ENCODE measurements around the gene IFFO2.

IFFO2 gene

GRCh38 chr1:18972531-18972930, 16.1 kb upstream of the IFFO2 start:
- no peak overlapping the region for H3K9ac ChIP-seq (ENCODE audit: low read length)
- no peaks in the 10 kb centered on the region for H3K9me2 ChIP-seq (replicated peaks; ENCODE audit: insufficient read depth, low read length)
- no peak overlapping the region for H3K4me3 ChIP-seq (ENCODE audit: low read length)
- no peaks in the 10 kb centered on the region for H3K4me1 ChIP-seq (ENCODE audit: low read length)
- no peaks in the 10 kb centered on the region for H3F3A ChIP-seq (ENCODE audit: insufficient read depth, low read length)
- no peaks in the 10 kb centered on the region for H3K79me2 ChIP-seq (ENCODE audit: low read length)
- H4K20me1 ChIP-seq (ENCODE audit: insufficient read depth, low read length) = no peaks in the 10 kb centered on the region
- H3K27ac ChIP-seq (ENCODE audit: low read length) = no peak overlapping the region
- no peaks in the 10 kb centered on the region for H3K36me3 ChIP-seq (replicated peaks; ENCODE audit: insufficient read depth, low read length)
- H3K4me2 ChIP-seq (ENCODE audit: low read depth, low read length) = no peak overlapping the region
- no peak overlapping the region for H2AFZ ChIP-seq (ENCODE audit: low read length)
- no peak for DNase-seq
- H3K27me3 ChIP-seq (replicated peaks; ENCODE audit: insufficient read depth, low read length) = peaks cover 9% of the 10 kb centered on the region
- no peaks in the 10 kb centered on the region for H3K9me3 ChIP-seq (replicated peaks; ENCODE audit: insufficient read depth, low read length)
- peak; percentile 24 for TF ChIP-seq CTCF (IDR thresholded peaks at IDR 0.05; ENCODE audit: low read length)
- TF ChIP-seq EZH2phosphoT487 (IDR thresholded peaks at IDR 0.05; ENCODE audit: low read length) = no peak
- no peak for TF ChIP-seq EZH2 (optimal IDR thresholded peaks at IDR 0.05; ENCODE audit: low read depth, low read length)

GRCh38 chr1:18970762-18971161, 14.3 kb upstream of the IFFO2 start:
- Histone ChIP-seq H3K79me2 (ENCODE audit: low read length) (no peaks in the 10 kb centered on the region), H3K9me3 (replicated peaks; ENCODE audit: insufficient read depth, low read length) (no peaks in the 10 kb centered on the region), H3K9ac (ENCODE audit: low read length) (no peak overlapping the region), H4K20me1 (ENCODE audit: insufficient read depth, low read length) (no peaks in the 10 kb centered on the region), H2AFZ (ENCODE audit: low read length) (no peak overlapping the region), H3K4me1 (ENCODE audit: low read length) (no peaks in the 10 kb centered on the region), H3K4me2 (ENCODE audit: low read depth, low read length) (no peak overlapping the region), H3K4me3 (ENCODE audit: low read length) (no peak overlapping the region), H3K27ac (ENCODE audit: low read length) (no peak overlapping the region), H3K9me2 (replicated peaks; ENCODE audit: insufficient read depth, low read length) (no peaks in the 10 kb centered on the region), H3K27me3 (replicated peaks; ENCODE audit: insufficient read depth, low read length) (peaks cover 26% of the 10 kb centered on the region), H3F3A (ENCODE audit: insufficient read depth, low read length) (no peaks in the 10 kb centered on the region), H3K36me3 (replicated peaks; ENCODE audit: insufficient read depth, low read length) (no peaks in the 10 kb centered on the region)
- TF ChIP-seq EZH2 (optimal IDR thresholded peaks at IDR 0.05; ENCODE audit: low read depth, low read length) = no peak
- TF ChIP-seq CTCF (IDR thresholded peaks at IDR 0.05; ENCODE audit: low read length) = no peak
- no peak for TF ChIP-seq EZH2phosphoT487 (IDR thresholded peaks at IDR 0.05; ENCODE audit: low read length)
- DNase-seq = no peak

- no peaks in the 10 kb centered on the region for H3K4me1 ChIP-seq (ENCODE audit: low read length)
Measured at GRCh38 chr1:18970358-18970757, 13.9 kb upstream of the IFFO2 start.

More at GRCh38 chr1:18970358-18970757, 13.9 kb upstream of the IFFO2 start:
- H3F3A ChIP-seq (ENCODE audit: insufficient read depth, low read length) = no peaks in the 10 kb centered on the region
- no peaks in the 10 kb centered on the region for H4K20me1 ChIP-seq (ENCODE audit: insufficient read depth, low read length)
- no peak overlapping the region for H3K4me3 ChIP-seq (ENCODE audit: low read length)
- no peak overlapping the region for H3K4me2 ChIP-seq (ENCODE audit: low read depth, low read length)
- no peak overlapping the region for H3K27ac ChIP-seq (ENCODE audit: low read length)
- H2AFZ ChIP-seq (ENCODE audit: low read length) = no peak overlapping the region
- no peaks in the 10 kb centered on the region for H3K9me2 ChIP-seq (replicated peaks; ENCODE audit: insufficient read depth, low read length)
- H3K79me2 ChIP-seq (ENCODE audit: low read length) = no peaks in the 10 kb centered on the region
- no peak overlapping the region for H3K9ac ChIP-seq (ENCODE audit: low read length)
- H3K36me3 ChIP-seq (replicated peaks; ENCODE audit: insufficient read depth, low read length) = no peaks in the 10 kb centered on the region
- H3K9me3 ChIP-seq (replicated peaks; ENCODE audit: insufficient read depth, low read length) = no peaks in the 10 kb centered on the region
- peaks cover 30% of the 10 kb centered on the region for H3K27me3 ChIP-seq (replicated peaks; ENCODE audit: insufficient read depth, low read length)
- TF ChIP-seq EZH2 (optimal IDR thresholded peaks at IDR 0.05; ENCODE audit: low read depth, low read length) (no peak), CTCF (IDR thresholded peaks at IDR 0.05; ENCODE audit: low read length) (no peak), EZH2phosphoT487 (IDR thresholded peaks at IDR 0.05; ENCODE audit: low read length) (no peak)
- no peak for DNase-seq

Measured in MM.1S (cell line).